GM21367 (cell line): Measurements from ENCODE around the gene NFASC.

ENCODE experiments used
- ATAC-seq: cut with Tn5 transposase; IDR thresholded peaks from one replicate; pipeline ENCODE4 v1.9.1; 2021; ENCODE audit not compliant: unreplicated experiment

Gene NFASC

GRCh38 chr1:205032508-205032907 lies 161.8 kb downstream of the NFASC start:
- no peak for ATAC-seq

- no peak for ATAC-seq
Measured at GRCh38 chr1:205037539-205037938, 166.9 kb downstream of the NFASC start.

- no peak for ATAC-seq
Measured at GRCh38 chr1:205038132-205038786, 167.6 kb downstream of the NFASC start.

- no peak for ATAC-seq
Measured at GRCh38 chr1:205041001-205041715, 170.5 kb downstream of the NFASC start.

GRCh38 chr1:205041998-205042910 lies 171.6 kb downstream of the NFASC start:
- no peak for ATAC-seq

- ATAC-seq: no peak
Measured at GRCh38 chr1:205042911-205043806, 172.5 kb downstream of the NFASC start, which contains the start of gene CNTN2. Gene CNTN2 (plus strand): TSS chr1:205043212. CDS start chr1:205053186, 9,974 bp downstream.

- ATAC-seq: no peak
Measured at GRCh38 chr1:205043866-205044265, 173.2 kb downstream of the NFASC start.

- ATAC-seq: no peak
Measured at GRCh38 chr1:205044741-205045140, 174.1 kb downstream of the NFASC start.

- no peak for ATAC-seq
Measured at GRCh38 chr1:205045146-205045545, 174.5 kb downstream of the NFASC start.

GRCh38 chr1:205046870-205047269 lies 176.2 kb downstream of the NFASC start:
- ATAC-seq: no peak

- ATAC-seq: no peak
Measured at GRCh38 chr1:205047764-205048231, 177.1 kb downstream of the NFASC start.

GRCh38 chr1:205048382-205048781 lies 177.7 kb downstream of the NFASC start:
- no peak for ATAC-seq

- no peak for ATAC-seq
Measured at GRCh38 chr1:205049479-205049878, 178.8 kb downstream of the NFASC start.

GRCh38 chr1:205052690-205053089 lies 182.0 kb downstream of the NFASC start:
- ATAC-seq: no peak

GRCh38 chr1:205053296-205053695 lies 182.6 kb downstream of the NFASC start:
- no peak for ATAC-seq

- no peak for ATAC-seq
Measured at GRCh38 chr1:205054013-205054412, 183.4 kb downstream of the NFASC start.

GRCh38 chr1:205056188-205056611 lies 185.5 kb downstream of the NFASC start:
- ATAC-seq: no peak

GRCh38 chr1:205056956-205057568 lies 186.4 kb downstream of the NFASC start:
- ATAC-seq: no peak

GRCh38 chr1:205057808-205058575 lies 187.3 kb downstream of the NFASC start:
- ATAC-seq: no peak
